ENCODE data around the gene SDC4. TPM values are rescaled to one million over a fixed set of nuclear protein-coding genes. Genes with fewer than 3 reads are reported as not detected.
"Not testable (repeated sequence)": the region's sequence is repeated elsewhere in the genome, so short reads cannot be mapped to it uniquely, and the experiment has no call there.

The SDC4 gene
- total and polyA plus RNA-seq, 8 donors, result 27.4 to 343 (median 80.1) TPM

- intact Hi-C loops (cut with DNase I; ENCODE audit: low total_unique reads), result no loop called here
- no peaks in the 10 kb centered on the region for H3K36me3 ChIP-seq
- no peak for DNase-seq
- 62 to 77% (median 72%) methylated on average over 9 of the region's 9 CpGs for WGBS, 5 donors
- no peaks in the 10 kb centered on the region for H3K9me3 ChIP-seq
- H3K27me3 ChIP-seq, result no peaks in the 10 kb centered on the region
- H3K27ac ChIP-seq, result peak overlapping the region in 4 of 5 donors; percentile 50 to 95 (median 60)
- TF ChIP-seq EP300 (IDR thresholded peaks at IDR 0.05) (no peak), CTCF (IDR thresholded peaks at IDR 0.05) (no peak), POLR2AphosphoS5 (IDR thresholded peaks at IDR 0.05) (no peak), POLR2A (IDR thresholded peaks at IDR 0.05) (no peak)
- no peak overlapping the region for H3K4me3 ChIP-seq
- peaks cover 20 to 34% (median 27%) of the 10 kb centered on the region in 4 donors for H3K4me1 ChIP-seq
Measured at GRCh38 chr20:45354423-45355208, 6.4 kb upstream of the SDC4 start.

GRCh38 chr20:45353746-45354145 lies 5.5 kb upstream of the SDC4 start:
- Histone ChIP-seq H3K9me3 (no peaks in the 10 kb centered on the region), H3K27me3 (no peaks in the 10 kb centered on the region), H3K36me3 (no peaks in the 10 kb centered on the region), H3K4me1 (peaks cover 13 to 34% (median 23%) of the 10 kb centered on the region in 4 donors), H3K27ac (peak overlapping the region in 2 of 5 donors; percentile 61 to 95), H3K4me3 (no peak overlapping the region)
- WGBS, 5 donors, result 81 to 100% (median 91%) methylated on average over 1 of the region's 1 CpG
- intact Hi-C loops (cut with DNase I; ENCODE audit: low total_unique reads), result no loop called here
- no peak for TF ChIP-seq POLR2A (IDR thresholded peaks at IDR 0.05)
- no peak for TF ChIP-seq EP300 (IDR thresholded peaks at IDR 0.05)
- no peak for TF ChIP-seq POLR2AphosphoS5 (IDR thresholded peaks at IDR 0.05)
- no peak for TF ChIP-seq CTCF (IDR thresholded peaks at IDR 0.05)
- DNase-seq, result no peak

GRCh38 chr20:45352729-45353128 lies 4.5 kb upstream of the SDC4 start:
- peaks cover 0 to 3% (median 0%) of the 10 kb centered on the region in 3 donors for H3K27me3 ChIP-seq
- no peak for TF ChIP-seq POLR2AphosphoS5 (IDR thresholded peaks at IDR 0.05)
- TF ChIP-seq POLR2A (IDR thresholded peaks at IDR 0.05), result no peak
- no peak for TF ChIP-seq CTCF (IDR thresholded peaks at IDR 0.05)
- no peak for TF ChIP-seq EP300 (IDR thresholded peaks at IDR 0.05)
- no peak overlapping the region for H3K4me3 ChIP-seq
- H3K4me1 ChIP-seq, result peaks cover 4 to 28% (median 18%) of the 10 kb centered on the region in 4 donors
- H3K27ac ChIP-seq, result no peak overlapping the region
- H3K36me3 ChIP-seq, result no peaks in the 10 kb centered on the region
- WGBS, 5 donors, result 86 to 91% (median 89%) methylated on average over 3 of the region's 3 CpGs
- no peaks in the 10 kb centered on the region for H3K9me3 ChIP-seq
- intact Hi-C loops (cut with DNase I; ENCODE audit: low total_unique reads), result no loop called here
- no peak for DNase-seq

- H3K27ac ChIP-seq; DNase-seq; H3K9me3 ChIP-seq; H3K27me3 ChIP-seq; intact Hi-C loops (cut with DNase I; ENCODE audit: low total_unique reads); H3K4me3 ChIP-seq; H3K36me3 ChIP-seq: not testable (repeated sequence)
- peaks cover 15 to 37% (median 21%) of the 10 kb centered on the region in 4 donors for H3K4me1 ChIP-seq
- WGBS, 5 donors, result 92 to 97% (median 95%) methylated on average over 10 of the region's 10 CpGs
Measured at GRCh38 chr20:45350795-45351194, 2.6 kb upstream of the SDC4 start.

DNA sequence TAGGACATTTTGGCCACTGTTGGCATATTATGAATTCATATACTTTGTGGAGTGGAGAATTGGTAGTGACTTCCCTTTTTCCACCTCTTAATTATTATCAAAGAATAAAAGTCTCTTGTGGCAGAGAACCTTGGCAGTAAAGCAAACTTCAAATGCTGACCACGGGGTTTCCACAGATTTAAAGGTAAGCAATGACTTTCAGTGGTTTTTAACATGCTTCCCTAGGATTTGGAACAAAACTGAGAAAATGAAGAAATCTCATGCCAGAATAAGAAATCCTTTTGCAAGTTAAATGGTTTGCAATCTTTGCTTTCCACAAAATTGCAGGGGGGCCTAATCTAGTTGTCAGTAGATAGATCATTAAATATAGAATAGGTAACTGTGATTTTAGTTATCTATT lies 2.0 kb upstream of the SDC4 start:
- Histone ChIP-seq H3K4me3 (no peak overlapping the region), H3K27ac (peak overlapping the region in 1 of 5 donors; percentile 95), H3K4me1 (peaks cover 18 to 43% (median 25%) of the 10 kb centered on the region in 4 donors), H3K27me3 (peaks cover 0 to 7% (median 0%) of the 10 kb centered on the region in 3 donors), H3K9me3 (no peaks in the 10 kb centered on the region), H3K36me3 (no peaks in the 10 kb centered on the region)
- intact Hi-C loops (cut with DNase I; ENCODE audit: low total_unique reads), result no loop called here
- DNase-seq, result no peak
- no peak for TF ChIP-seq POLR2AphosphoS5 (IDR thresholded peaks at IDR 0.05)
- WGBS, 5 donors, result 20 to 41% (median 32%) methylated on average over 1 of the region's 1 CpG

All from stomach (tissue), 9 donors.